GM12878 (cell line): Measurements from ENCODE around the gene TMPRSS4. TPM values are rescaled to one million over a fixed set of nuclear protein-coding genes. Genes with fewer than 3 reads are reported as not detected.

ENCODE experiments used
- ATAC-seq: fragments of 200-7000 bp; cut with Tn5 transposase; 3 replicates; pipeline ENCODE4 v1.9.1; 2020; ENCODE audit warnings: mild to moderate bottlenecking, moderate library complexity
- BruUV-seq: library from RNA; stranded (reverse); fragments of 400-500 nt; replicated peaks from 2 replicates; lab custom pipeline; 2021; lab: Mats Ljungman, UMichigan
- CTCF ChIA-PET: fragments of 300-600 bp; sonication (Branson Sonifier 250); formaldehyde crosslinking; extraction: SDS; loops from one replicate; lab custom pipeline; 2021; ENCODE audit warnings: inconsistent platforms; lab: Yijun Ruan, JAX
- POLR2A ChIA-PET: fragments of 350-600 bp; formaldehyde crosslinking; extraction: SDS; loops from one replicate; lab custom pipeline; 2021; ENCODE audit warnings: inconsistent platforms; lab: Charles Lee
- RAD21 ChIA-PET: fragments of 300-600 bp; sonication (Branson Sonifier 250); formaldehyde crosslinking; loops from one replicate; lab custom pipeline; 2023; ENCODE audit warnings: antibody characterized with exemption; ENCODE audit not compliant: unreplicated experiment; lab: Charles Lee
- SMC1A ChIA-PET: fragments of 300-600 bp; sonication (Branson Sonifier 250); formaldehyde crosslinking; loops from one replicate; lab custom pipeline; 2023; ENCODE audit not compliant: unreplicated experiment, uncharacterized antibody; lab: Charles Lee
- DNase-seq: peaks from one replicate; pipeline ENCODE4 v3.0.0-alpha.2; 2011; ENCODE audit warnings: low read depth, low spot score
- FAIRE-seq: peaks from 3 replicates; lab custom pipeline; 2011; peaks lifted over from hg19 to GRCh38; lab: Jason Lieb, UNC
- H2AFZ ChIP-seq: 2 replicates; pipeline ENCODE4 v1.6.0; 2011; ENCODE audit warnings: low read depth, low read length, control low read depth; ENCODE audit not compliant: control insufficient read depth
- H3K27ac ChIP-seq: 2 replicates; pipeline ENCODE4 v1.5.1; 2011; ENCODE audit warnings: control low read depth; ENCODE audit not compliant: control insufficient read depth, insufficient read depth
- H3K27me3 ChIP-seq, 2 experiments: replicated peaks in 1 of 2; 2 replicates each; pipeline versions ENCODE4 v1.6.0 to v1.6.1; 2011; ENCODE audit warnings: low read length in 1 of 2; ENCODE audit not compliant: control insufficient read depth in 2 of 2, insufficient read depth in 2 of 2
- H3K36me3 ChIP-seq, 2 experiments: 2 replicates each; pipeline ENCODE4 v1.5.1; 2011; ENCODE audit warnings: low read length in 1 of 2; ENCODE audit not compliant: control insufficient read depth in 2 of 2, insufficient read depth in 2 of 2
- H3K4me1 ChIP-seq: 2 replicates; pipeline ENCODE4 v1.6.1; 2011; ENCODE audit warnings: mild to moderate bottlenecking, low read length, moderate library complexity, mixed read lengths; ENCODE audit not compliant: control insufficient read depth, insufficient read depth
- H3K4me2 ChIP-seq: 2 replicates; pipeline ENCODE4 v1.6.0; 2011; ENCODE audit warnings: control low read depth; ENCODE audit not compliant: control insufficient read depth, insufficient read depth
- H3K4me3 ChIP-seq: fragments of 200-600 bp; sonication (generic); 2 replicates; pipeline ENCODE4 v1.5.1; 2016
- H3K79me2 ChIP-seq: 2 replicates; pipeline ENCODE4 v1.6.0; 2011; ENCODE audit warnings: low read length; ENCODE audit not compliant: control insufficient read depth, insufficient read depth
- H3K9ac ChIP-seq: 2 replicates; pipeline ENCODE4 v1.8.0; 2011; ENCODE audit warnings: low read length, control low read depth, mixed read lengths; ENCODE audit not compliant: control insufficient read depth, insufficient read depth
- H3K9me3 ChIP-seq: replicated peaks from 3 replicates; pipeline ENCODE4 v1.5.1; 2011; ENCODE audit warnings: mild to moderate bottlenecking, low read length; ENCODE audit not compliant: control insufficient read depth, insufficient read depth
- H4K20me1 ChIP-seq: 2 replicates; pipeline ENCODE4 v1.6.0; 2011; ENCODE audit not compliant: control insufficient read depth, insufficient read depth
- E2F4 ChIP-seq: IDR thresholded peaks from 2 replicates; pipeline ENCODE4 v1.6.1; 2012; ENCODE audit warnings: low read depth, low read length, improper control_type of control experiment
- ETV6 ChIP-seq, 2 experiments: fragments of 450-650 bp in 1 of 2; IDR thresholded peaks in 1 of 2; conservative IDR thresholded peaks in 1 of 2; 2 replicates each; pipeline ENCODE4 v1.6.1; 2014; ENCODE audit warnings: antibody characterized with exemption in 1 of 2, borderline replicate concordance in 1 of 2, low read depth in 1 of 2, mild to moderate bottlenecking in 1 of 2, moderate library complexity in 1 of 2
- FOS ChIP-seq: IDR thresholded peaks from 3 replicates; pipeline ENCODE4 v1.6.1; 2011; ENCODE audit warnings: borderline replicate concordance; ENCODE audit not compliant: insufficient read length; ENCODE audit errors: extremely low read depth
- IKZF2 ChIP-seq, 2 experiments: fragments of 450-650 bp; IDR thresholded peaks; 2 replicates each; pipeline ENCODE4 v1.6.1; 2017; ENCODE audit warnings: mild to moderate bottlenecking in 2 of 2, moderate library complexity in 2 of 2
- ZNF384 ChIP-seq: IDR thresholded peaks from 2 replicates; pipeline ENCODE4 v1.6.1; 2012; ENCODE audit warnings: low read depth, mild to moderate bottlenecking, low read length, improper control_type of control experiment, borderline replicate concordance
- WGBS: methylation state at CpG from one replicate; pipeline ENCODE4 v1.1.6; 2016; ENCODE audit warnings: low lambda C conversion rate; ENCODE audit not compliant: insufficient replicate concordance, insufficient coverage; ENCODE audit errors: missing lambda C conversion rate; 5-methylcytosine and 5-hydroxymethylcytosine counted together
- in situ Hi-C: fragments of 300-500 bp; cut with MboI; formaldehyde crosslinking; loops from 9 replicates; pipeline ENCODE4 v1.14.3; 2018; ENCODE audit warnings: mixed read lengths
- intact Hi-C: fragments of 100-400 bp; cut with micrococcal nuclease; formaldehyde crosslinking; loops from one replicate; pipeline ENCODE4 v1.14.2; 2022; ENCODE audit not compliant: unreplicated experiment
- polyA plus RNA-seq, 11 experiments: library from polyadenylated mRNA; depleted of rRNA in 4 of 11; unstranded in 6 of 11; stranded (reverse) in 5 of 11; fragments of >200 nt; fragmentation: Nextera tagmentation in 4 of 11; fragmentation: Illumina TruSeq in 1 of 11; extraction: Ambion mirVana in 4 of 11; extraction: Trizol in 1 of 11; gene quantifications; 1 replicate in 1 of 11; 2 replicates in 10 of 11; pipeline versions ENCODE4 v1.2.1 to v1.2.3, GENCODE V29; 2011 to 2016; ENCODE audit warnings: inconsistent platforms in 2 of 11, missing spikeins in 2 of 11, low read depth in 1 of 11
- total RNA-seq, 4 experiments: library from RNA; depleted of rRNA in 3 of 4; stranded (reverse); fragments of >200 nt in 3 of 4; fragmentation: Illumina TruSeq in 1 of 4; extraction: Trizol in 1 of 4; gene quantifications; 2 replicates each; pipeline versions ENCODE4 v1.2.1 to v1.2.3, GENCODE V29; 2013 to 2021

The TMPRSS4 gene
- total and polyA plus RNA-seq, 10 of the 15 experiments (the other 5 are each of a cell fraction or from before 2014, with no cell fraction given), result 0.14 to 0.26 TPM; not detected in 8

DNA sequence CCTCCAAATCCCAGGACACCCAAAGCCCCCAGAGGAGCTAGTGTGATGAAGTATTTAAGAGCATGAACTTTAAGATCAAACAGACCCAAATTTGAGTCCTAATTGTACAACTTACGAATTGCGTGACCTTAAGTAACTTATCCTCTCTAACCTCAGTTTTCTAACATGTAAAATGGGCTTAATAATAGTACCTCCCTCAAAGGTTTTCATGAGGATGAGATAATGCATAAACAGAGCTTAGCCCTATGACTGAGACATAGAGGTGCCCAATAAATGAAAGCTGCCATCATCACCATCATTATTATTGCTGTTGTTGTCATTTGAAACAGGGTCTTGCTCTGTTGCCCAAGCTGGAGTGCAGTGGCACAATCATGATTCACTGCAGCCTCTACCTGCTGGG, 90.4 kb downstream of the TMPRSS4 start:
- no peak overlapping the region for H3K27ac ChIP-seq
- intact Hi-C loops (no loop called here), in situ Hi-C loops (no loop called here)
- no peak overlapping the region for H3K4me3 ChIP-seq
- ChIA-PET CTCF (interaction anchor here (0.9 to 1.3 kb wide), 3 partner anchors 10 to 360 kb away, joined by 3 read pairs; no protein-coding TSS in a partner anchor), POLR2A (no interaction called here), RAD21 (interaction anchor here (0.8 to 1.1 kb wide), 2 partner anchors 23 to 31 kb away, joined by 3 read pairs; no protein-coding TSS in a partner anchor), SMC1A (interaction anchor here (1.2 kb wide), 1 partner anchor 18 kb away, joined by 3 read pairs; no protein-coding TSS in a partner anchor)
- DNase-seq (no peak), ATAC-seq (no peak), FAIRE-seq (no peak)
- no peaks in the 10 kb centered on the region for H3K4me1 ChIP-seq
- no peaks in the 10 kb centered on the region for H4K20me1 ChIP-seq
- no peak overlapping the region for H3K9ac ChIP-seq
- 0% methylated on average over 2 of the region's 2 CpGs for WGBS
- peaks cover 1 to 3% of the 10 kb centered on the region in 2 experiments; a peak in 3 of 4 replicates for H3K27me3 ChIP-seq
- H3K9me3 ChIP-seq, result no peaks in the 10 kb centered on the region
- no peak overlapping the region for H2AFZ ChIP-seq
- H3K4me2 ChIP-seq, result no peak overlapping the region
- H3K36me3 ChIP-seq, result no peaks in the 10 kb centered on the region
- TF ChIP-seq FOS (no peak), ZNF384 (no peak), E2F4 (no peak), ETV6 (conservative IDR thresholded peaks at IDR 0.05 in 1 of 2, IDR thresholded peaks at IDR 0.05 in 1 of 2; ENCODE audit: borderline replicate concordance in 1 of 2, low read depth in 1 of 2) (no peak), IKZF2 (IDR thresholded peaks at IDR 0.05) (no peak)
- no peaks in the 10 kb centered on the region for H3K79me2 ChIP-seq
- BruUV-seq, result no TSS peak
